ENCODE data around the gene NOP16. TPM values are rescaled to one million over a fixed set of nuclear protein-coding genes. Genes with fewer than 3 reads are reported as not detected.

Gene NOP16
- total RNA-seq, 1 donor from 2014 or later, result 23.5 TPM

- no peak for DNase-seq (ENCODE audit: low read depth)
- no peak overlapping the region for H3K4me3 ChIP-seq (ENCODE audit: low read depth, low read length)
- TF ChIP-seq, protein P1, sequence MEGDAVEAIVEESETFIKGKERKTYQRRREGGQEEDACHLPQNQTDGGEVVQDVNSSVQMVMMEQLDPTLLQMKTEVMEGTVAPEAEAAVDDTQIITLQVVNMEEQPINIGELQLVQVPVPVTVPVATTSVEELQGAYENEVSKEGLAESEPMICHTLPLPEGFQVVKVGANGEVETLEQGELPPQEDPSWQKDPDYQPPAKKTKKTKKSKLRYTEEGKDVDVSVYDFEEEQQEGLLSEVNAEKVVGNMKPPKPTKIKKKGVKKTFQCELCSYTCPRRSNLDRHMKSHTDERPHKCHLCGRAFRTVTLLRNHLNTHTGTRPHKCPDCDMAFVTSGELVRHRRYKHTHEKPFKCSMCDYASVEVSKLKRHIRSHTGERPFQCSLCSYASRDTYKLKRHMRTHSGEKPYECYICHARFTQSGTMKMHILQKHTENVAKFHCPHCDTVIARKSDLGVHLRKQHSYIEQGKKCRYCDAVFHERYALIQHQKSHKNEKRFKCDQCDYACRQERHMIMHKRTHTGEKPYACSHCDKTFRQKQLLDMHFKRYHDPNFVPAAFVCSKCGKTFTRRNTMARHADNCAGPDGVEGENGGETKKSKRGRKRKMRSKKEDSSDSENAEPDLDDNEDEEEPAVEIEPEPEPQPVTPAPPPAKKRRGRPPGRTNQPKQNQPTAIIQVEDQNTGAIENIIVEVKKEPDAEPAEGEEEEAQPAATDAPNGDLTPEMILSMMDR (conservative IDR thresholded peaks at IDR 0.05; ENCODE audit: low read depth, low read length), result no peak
Measured at GRCh38 chr5:176342766-176343458, 45.5 kb downstream of the NOP16 start.

DNA sequence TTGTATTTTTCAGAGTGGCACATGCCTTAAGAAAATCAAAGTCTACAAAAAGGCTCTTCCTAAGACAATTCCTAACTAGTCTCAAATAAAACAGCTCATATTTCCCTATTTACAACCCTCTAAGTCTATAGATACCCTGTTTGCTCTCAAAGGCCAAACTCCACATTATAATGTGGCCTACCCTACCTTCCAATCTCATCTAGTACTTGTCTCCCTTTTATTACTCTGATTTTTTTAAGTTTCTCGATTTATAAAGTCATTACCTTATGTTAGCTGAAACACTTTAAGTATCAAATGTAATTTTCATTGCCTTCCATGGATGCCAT is 46.3 kb downstream of the NOP16 start:
- TF ChIP-seq, protein P1 (conservative IDR thresholded peaks at IDR 0.05; ENCODE audit: low read depth, low read length), result no peak
- no peak for DNase-seq (ENCODE audit: low read depth)
- no peak overlapping the region for H3K4me3 ChIP-seq (ENCODE audit: low read depth, low read length)

- no peak for DNase-seq (ENCODE audit: low read depth)
- no peak overlapping the region for H3K4me3 ChIP-seq (ENCODE audit: low read depth, low read length)
- TF ChIP-seq, protein P1 (conservative IDR thresholded peaks at IDR 0.05; ENCODE audit: low read depth, low read length), result no peak
Measured at GRCh38 chr5:176341325-176342157, 46.9 kb downstream of the NOP16 start.

DNA sequence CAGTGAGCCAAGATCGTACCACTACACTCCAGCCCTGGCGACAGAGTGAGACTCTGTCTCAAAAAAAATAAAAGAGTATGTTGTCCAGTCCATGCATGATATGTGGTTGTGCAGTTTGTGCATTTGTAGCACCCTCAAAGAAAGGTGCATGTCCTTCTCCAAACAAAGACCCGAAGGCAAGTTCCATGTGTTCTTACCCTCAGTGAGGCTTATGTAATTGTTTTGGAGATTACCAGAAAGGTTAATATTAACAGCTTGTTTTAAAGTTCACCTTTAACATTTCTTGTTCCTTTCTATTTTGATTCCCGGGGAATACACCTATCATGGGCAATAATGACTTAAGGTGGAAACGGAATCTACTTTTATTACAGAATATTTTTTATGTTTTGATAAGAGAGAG is 49.1 kb downstream of the NOP16 start:
- TF ChIP-seq, protein P1 (conservative IDR thresholded peaks at IDR 0.05; ENCODE audit: low read depth, low read length), result no peak

GRCh38 chr5:176337913-176338312 is 50.5 kb downstream of the NOP16 start:
- no peak overlapping the region for H3K4me3 ChIP-seq (ENCODE audit: low read depth, low read length)
- DNase-seq (ENCODE audit: low read depth), result no peak
- TF ChIP-seq, protein P1 (conservative IDR thresholded peaks at IDR 0.05; ENCODE audit: low read depth, low read length), result no peak

More for the DNA sequence above, 49.1 kb downstream of the NOP16 start:
- DNase-seq (ENCODE audit: low read depth), result no peak
- no peak overlapping the region for H3K4me3 ChIP-seq (ENCODE audit: low read depth, low read length)

GRCh38 chr5:176334031-176334770 is 54.2 kb downstream of the NOP16 start:
- no peak overlapping the region for H3K4me3 ChIP-seq (ENCODE audit: low read depth, low read length)
- DNase-seq (ENCODE audit: low read depth), result no peak
- TF ChIP-seq, protein P1 (conservative IDR thresholded peaks at IDR 0.05; ENCODE audit: low read depth, low read length), result no peak

Other genes with a start within 250 kb of the NOP16 start
- gene SIMC1, start 150.2 kb downstream of the NOP16 start, total RNA-seq, result 10.5 and 12.2 TPM in 2 replicates
- gene KIAA1191, start 26.8 kb downstream of the NOP16 start, total RNA-seq, result 88.1 and 90.1 TPM in 2 replicates
- gene ARL10, start 23.1 kb downstream of the NOP16 start, total RNA-seq, result 2.9 and 3.4 TPM in 2 replicates
- gene HIGD2A, start 153 bp upstream of the NOP16 start, total RNA-seq, result 118 and 123 TPM in 2 replicates
- gene CLTB, start 27.9 kb upstream of the NOP16 start, total RNA-seq, result 149 and 152 TPM in 2 replicates
- 32.9 and 35.7 TPM in 2 replicates for gene FAF2, start 59.8 kb upstream of the NOP16 start, total RNA-seq
- 10.9 and 17.1 TPM in 2 replicates for gene RNF44, start 148.8 kb upstream of the NOP16 start, total RNA-seq
- gene CDHR2, start 160.7 kb upstream of the NOP16 start, total RNA-seq, result not detected in 2 replicates
- 34.0 and 40.2 TPM in 2 replicates for gene GPRIN1, start 221.6 kb upstream of the NOP16 start, total RNA-seq
- 0.17 TPM in 1 of 2 replicates, not detected in the other for gene SNCB, start 241.9 kb upstream of the NOP16 start, total RNA-seq
- gene EIF4E1B, start 242.1 kb upstream of the NOP16 start, total RNA-seq, result not detected in 2 replicates

All from epithelial cell of proximal tubule (primary cell).